Fibroblast of skin of right quadriceps (primary cell): ENCODE data around the gene INTS6.
A peak's percentile ranks its signal among the peaks of the same experiment; 100 is the strongest.
"Not testable (repeated sequence)": the region's sequence is repeated elsewhere in the genome, so short reads cannot be mapped to it uniquely, and the experiment has no call there.

ENCODE experiments used
- DNase-seq: peaks from one replicate; pipeline ENCODE4 v3.0.0-alpha.2; 2013

Gene INTS6

DNA sequence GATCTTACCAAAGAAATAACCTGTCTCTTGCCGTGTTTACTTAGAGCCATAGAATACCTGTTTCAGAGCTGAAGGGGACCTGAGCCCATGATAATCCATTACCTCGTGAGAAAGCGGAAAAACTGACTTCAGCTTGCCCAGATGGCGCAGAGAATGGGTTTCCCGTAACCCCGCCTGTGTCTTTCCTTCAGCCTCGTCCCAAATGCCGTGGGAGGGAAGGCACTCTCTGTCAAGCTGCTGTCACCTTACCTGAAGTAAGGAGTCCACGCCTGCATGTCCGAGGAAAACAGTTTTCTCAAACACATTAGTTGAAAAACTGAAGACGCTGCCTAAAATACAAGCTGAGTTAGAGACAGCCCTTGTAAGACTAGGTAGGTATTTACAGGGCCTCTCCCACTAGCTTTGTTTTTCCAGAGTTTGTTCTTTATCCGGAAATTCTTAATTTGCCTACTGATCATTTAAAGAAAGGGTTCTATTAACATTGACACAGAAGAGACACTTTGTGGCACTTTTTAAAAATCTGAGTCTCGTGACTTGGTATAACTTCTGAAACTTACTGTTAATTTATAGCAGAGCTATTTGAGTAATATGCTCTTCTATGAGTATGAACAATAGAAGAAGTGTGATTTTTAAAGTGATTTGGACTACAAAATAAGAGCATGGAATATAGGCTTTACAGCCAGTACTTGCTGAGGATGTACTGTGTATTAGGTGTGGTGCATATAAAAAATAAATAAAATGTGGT lies 1.3 kb upstream of the INTS6 start:
- DNase-seq, result peak; percentile 10

GRCh38 chr13:51453207-51453958 lies 547 bp upstream of the INTS6 start:
- DNase-seq, result peak; percentile 74

GRCh38 chr13:51451467-51452360 lies 1.1 kb downstream of the INTS6 start:
- DNase-seq, result peak; percentile 72

DNA sequence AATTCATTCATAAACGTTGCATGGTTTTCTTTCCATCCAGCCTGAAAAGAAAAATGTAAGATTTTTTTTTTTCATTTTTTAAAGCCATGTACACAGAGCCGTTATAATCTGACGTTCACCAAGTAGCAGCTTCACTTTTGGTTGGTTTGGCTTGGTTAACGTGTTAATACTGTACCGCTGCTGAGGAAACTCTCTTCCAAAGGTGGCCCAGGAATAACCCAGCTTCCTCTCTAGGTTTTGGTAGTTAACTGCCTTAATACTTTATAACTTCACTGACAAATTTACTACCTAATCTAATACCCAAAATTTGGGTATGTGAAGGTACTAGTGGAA lies 1.7 kb downstream of the INTS6 start:
- DNase-seq, result peak; percentile 2

DNA sequence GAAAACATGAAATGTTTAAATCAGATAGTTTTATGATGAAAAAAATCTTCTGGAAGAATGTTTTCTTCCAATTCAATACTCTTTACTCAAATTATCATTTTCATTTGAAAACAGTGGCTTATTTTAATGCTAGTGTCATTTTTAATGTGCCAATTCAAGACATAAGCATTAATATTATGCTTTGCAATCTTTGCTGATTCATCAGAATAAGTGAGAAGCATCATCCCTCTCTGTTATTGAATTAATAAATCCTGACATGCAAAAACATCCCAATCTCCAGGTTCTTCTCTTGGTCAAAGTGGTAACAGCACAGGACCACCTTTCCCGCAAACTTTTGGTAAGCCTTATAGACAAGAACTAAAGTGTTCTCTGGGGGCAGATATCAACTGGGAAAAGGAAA lies 3.8 kb downstream of the INTS6 start:
- DNase-seq, result no peak

DNA sequence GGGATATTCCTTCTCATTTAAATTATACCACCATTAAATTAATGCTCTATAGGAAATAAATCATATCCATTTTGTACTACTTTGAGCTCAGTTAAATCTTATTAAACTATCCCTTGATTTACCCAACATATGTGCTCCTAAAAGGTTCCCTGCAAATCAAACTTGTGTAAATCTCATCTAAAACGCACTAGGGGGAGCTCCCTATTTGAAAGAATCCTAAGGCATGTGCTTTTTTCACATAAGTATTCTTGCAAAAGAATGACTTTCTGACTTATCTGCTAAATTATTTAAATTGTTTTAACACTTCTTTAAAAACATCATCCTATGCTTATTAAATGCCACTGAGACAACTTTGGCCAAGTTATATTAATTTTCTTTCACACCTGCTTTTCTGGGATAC lies 7.9 kb downstream of the INTS6 start:
- peak; percentile 53 for DNase-seq

DNA sequence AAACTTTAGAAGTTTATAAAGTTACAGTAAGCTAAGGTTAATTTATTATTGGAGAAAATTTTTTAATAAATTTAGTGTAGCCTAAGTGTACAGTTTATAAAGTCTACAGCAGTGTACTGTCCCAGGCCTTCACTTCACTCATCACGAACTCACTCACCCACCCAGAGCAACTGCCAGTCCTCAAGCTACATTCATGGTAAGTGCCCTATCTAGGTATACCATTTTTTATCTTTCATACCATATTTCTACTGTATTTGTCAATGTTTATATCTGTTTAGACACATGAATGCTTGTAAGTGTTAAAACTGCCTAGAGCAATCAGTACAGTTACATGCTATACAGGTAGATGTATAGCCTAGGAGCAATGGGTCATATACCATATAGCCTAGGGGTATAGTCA lies 12.5 kb downstream of the INTS6 start:
- DNase-seq, result no peak

- DNase-seq, result no peak
Measured at GRCh38 chr13:51437550-51438127, 15.2 kb downstream of the INTS6 start.

DNA sequence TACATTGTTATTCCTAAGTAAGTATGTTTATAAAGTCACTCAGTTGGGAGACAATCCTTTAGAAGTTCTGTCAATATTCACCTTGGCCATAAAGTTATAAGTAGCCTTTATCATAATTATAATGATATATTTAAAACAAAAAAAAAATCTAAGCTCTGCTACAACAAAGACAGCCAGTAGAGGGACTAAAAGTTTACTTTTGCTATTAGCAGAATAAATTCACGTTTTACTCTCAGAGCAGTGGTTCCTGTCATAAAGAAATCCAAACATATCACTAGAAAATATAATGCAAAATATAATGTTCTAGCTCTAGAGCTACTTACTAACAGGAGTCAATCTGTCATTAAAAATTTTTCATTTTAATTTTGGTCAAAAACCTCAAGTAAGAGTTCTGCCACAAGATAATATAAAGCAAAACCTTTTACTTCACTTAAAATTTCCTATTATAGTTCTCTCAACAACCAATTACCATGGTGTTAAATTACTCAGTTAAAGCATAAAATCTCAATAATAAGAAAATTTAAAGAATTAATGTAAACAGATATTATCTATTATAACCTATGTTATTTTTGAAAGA lies 17.7 kb downstream of the INTS6 start:
- peak; percentile 20 for DNase-seq

GRCh38 chr13:51432576-51432975 lies 20.3 kb downstream of the INTS6 start:
- no peak for DNase-seq

GRCh38 chr13:51426982-51427381 lies 25.9 kb downstream of the INTS6 start:
- DNase-seq, result no peak

GRCh38 chr13:51425410-51426042 lies 27.3 kb downstream of the INTS6 start:
- peak; percentile 60 for DNase-seq

DNA sequence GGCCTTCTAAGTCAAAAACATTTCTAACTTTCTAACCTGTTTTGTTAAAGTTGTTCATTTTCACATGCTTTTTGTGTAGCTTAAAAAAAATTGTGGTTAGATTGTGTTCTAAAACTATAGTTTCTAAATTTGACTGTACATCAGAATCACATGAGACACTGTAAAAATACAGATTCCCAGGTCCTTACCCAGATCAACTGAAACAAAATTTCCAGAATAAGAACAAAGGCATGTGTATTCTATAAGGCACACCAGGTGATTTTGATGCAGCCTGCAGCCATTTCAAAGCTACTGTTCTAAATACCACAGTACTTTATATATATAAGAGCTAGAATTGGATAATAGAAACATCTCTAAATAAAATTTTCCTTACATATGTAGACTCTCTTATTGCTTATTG lies 29.1 kb downstream of the INTS6 start:
- no peak for DNase-seq

- no peak for DNase-seq
Measured at GRCh38 chr13:51422484-51422883, 30.4 kb downstream of the INTS6 start.

DNA sequence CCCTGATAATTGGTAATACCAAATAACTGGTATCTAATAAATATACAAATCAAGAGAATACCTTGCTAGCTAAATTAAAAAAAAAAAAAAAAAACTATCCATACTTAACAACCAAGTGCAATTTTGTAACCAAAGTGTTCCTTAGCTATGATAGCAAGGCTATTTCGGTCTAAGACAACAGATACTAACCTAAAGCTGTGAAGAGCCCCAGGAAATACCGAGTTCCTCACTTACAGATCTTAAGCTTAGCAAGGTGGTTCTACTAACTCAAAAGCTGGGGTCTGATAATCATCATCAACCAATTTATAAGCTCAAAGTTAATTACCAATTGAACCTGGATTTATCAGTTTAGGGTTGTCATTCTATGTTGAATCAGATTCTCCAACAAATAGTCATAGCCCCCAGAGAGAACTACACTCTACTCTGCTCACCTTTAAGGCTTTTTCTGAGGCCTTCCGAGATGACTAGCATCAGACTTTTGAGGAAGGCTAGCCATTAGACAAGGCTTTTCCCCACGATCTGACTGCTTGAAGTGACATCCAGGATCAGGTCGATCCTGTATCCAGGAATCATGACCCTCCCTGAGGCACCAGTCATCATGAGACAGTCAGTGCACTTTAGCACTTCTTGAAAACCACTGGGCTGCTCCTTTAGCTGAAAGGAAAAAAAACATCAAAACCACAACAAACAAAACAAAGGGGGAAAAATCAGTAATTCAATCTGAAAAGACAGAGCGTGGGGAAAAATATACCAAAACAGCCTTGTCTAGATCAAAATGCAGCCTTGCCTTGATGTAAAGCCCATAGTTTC lies 31.9 kb downstream of the INTS6 start:
- DNase-seq, result no peak

DNA sequence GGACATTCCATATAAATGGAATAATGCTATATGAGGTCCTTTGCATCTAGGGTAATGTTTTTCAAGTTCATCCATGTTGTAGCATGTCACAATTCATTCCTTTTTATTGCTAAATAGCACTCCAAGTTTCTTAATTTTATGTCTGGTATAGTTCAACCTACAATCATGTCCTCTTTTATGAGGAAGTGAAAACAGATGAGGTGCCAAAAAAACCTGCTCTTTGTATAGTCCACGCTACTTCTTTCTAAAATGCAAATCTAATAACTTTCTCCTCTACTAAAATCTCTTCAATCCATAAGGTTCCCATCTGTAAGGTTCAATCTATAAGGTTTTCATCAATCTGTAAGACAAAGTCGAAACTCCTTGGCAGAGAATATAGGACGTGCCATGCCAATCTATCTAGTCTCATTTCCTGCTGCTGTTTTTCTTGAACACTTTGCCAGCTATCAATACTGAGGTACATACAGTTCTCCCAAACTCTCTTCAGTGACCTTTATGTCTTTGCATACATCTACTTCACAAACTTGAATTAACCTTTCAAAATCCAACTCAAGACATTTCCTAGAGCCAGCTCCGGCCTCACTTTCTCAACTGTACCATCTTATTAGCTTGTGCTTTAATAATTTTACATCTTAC lies 33.7 kb downstream of the INTS6 start:
- DNase-seq, result no peak

- DNase-seq, result no peak
Measured at GRCh38 chr13:51417716-51418115, 35.1 kb downstream of the INTS6 start.

GRCh38 chr13:51416107-51416506 lies 36.7 kb downstream of the INTS6 start:
- DNase-seq, result no peak

- not testable (repeated sequence) for DNase-seq
Measured at GRCh38 chr13:51415339-51415738, 37.5 kb downstream of the INTS6 start.

DNA sequence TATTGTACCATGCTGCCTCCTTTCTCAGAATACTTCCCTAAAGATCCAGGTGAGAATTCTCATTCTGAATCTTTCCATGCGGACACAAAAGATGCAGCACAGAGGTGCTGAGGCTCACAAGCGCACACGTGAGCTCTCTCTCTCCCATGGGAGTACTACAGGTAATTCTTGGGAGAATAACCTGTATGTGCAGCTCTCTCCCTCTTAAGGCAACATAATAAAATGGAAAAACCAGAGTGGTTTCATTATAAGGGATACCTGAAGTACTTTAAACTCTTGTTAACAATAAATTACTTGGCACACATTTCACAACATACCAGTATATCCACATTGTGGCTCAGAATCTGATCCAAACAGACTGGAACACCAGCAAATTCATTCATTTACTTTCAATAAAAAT lies 40.4 kb downstream of the INTS6 start:
- no peak for DNase-seq

DNA sequence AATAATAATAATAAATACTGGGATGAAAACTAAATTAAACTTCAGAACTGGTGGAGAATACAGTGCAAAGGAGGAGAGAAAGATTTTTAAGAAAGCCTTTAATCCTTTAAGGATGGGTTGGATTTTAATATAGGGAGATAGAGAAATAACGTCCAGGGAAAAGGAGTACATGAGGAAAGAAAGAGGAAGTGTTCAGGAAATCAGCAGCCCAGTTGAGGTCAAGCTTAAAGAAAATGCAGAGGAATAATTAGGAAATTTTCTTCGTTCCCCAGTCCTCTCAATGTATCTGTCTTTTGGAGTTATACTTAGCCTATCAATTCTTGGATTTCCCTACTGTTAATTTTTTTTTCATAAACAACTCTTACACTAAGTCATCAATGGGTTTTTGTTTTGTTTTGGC lies 47.7 kb downstream of the INTS6 start:
- DNase-seq, result no peak
